GM23248 (cell line): ENCODE results near the gene GAREM1.

Experiments used
- EZH2 ChIP-seq: fragments of 200-600 bp; sonication (generic); IDR thresholded peaks from 2 replicates; pipeline ENCODE4 v1.6.1; 2018; ENCODE audit warnings: antibody characterized with exemption, mild to moderate bottlenecking; ENCODE audit not compliant: insufficient read depth, poor library complexity, severe bottlenecking
- EZH2phosphoT487 ChIP-seq: fragments of 200-600 bp; sonication (generic); IDR thresholded peaks from 2 replicates; pipeline ENCODE4 v1.6.1; 2018; ENCODE audit warnings: antibody characterized with exemption, moderate library complexity, mild to moderate bottlenecking, low read depth; ENCODE audit not compliant: insufficient read depth

GRCh38 chr18:32446780-32447179, 23.9 kb downstream of the GAREM1 start:
- no peak for TF ChIP-seq EZH2phosphoT487
- TF ChIP-seq EZH2, result no peak
